BLaER1 (cell line): ENCODE data around the gene POLR3A.
A peak's percentile ranks its signal among the peaks of the same experiment; 100 is the strongest.
"Not testable (repeated sequence)": the region's sequence is repeated elsewhere in the genome, so short reads cannot be mapped to it uniquely, and the experiment has no call there.

Experiments
- H3K27ac ChIP-seq: shearing (Covaris generic); formaldehyde crosslinking; 2 replicates; pipeline ENCODE4 v1.8.1; 2022
- H3K27me3 ChIP-seq: shearing (Covaris generic); formaldehyde crosslinking; 2 replicates; pipeline ENCODE4 v1.8.1; 2022
- H3K36me3 ChIP-seq: shearing (Covaris generic); formaldehyde crosslinking; 2 replicates; pipeline ENCODE4 v1.8.1; 2022
- H3K4me1 ChIP-seq: shearing (Covaris generic); formaldehyde crosslinking; 2 replicates; pipeline ENCODE4 v1.8.1; 2022
- H3K4me2 ChIP-seq: shearing (Covaris generic); formaldehyde crosslinking; 2 replicates; pipeline ENCODE4 v1.8.1; 2022
- H3K4me3 ChIP-seq: shearing (Covaris generic); formaldehyde crosslinking; 2 replicates; pipeline ENCODE4 v1.8.1; 2022
- H3K9ac ChIP-seq: shearing (Covaris generic); formaldehyde crosslinking; 2 replicates; pipeline ENCODE4 v1.8.1; 2022
- H3K9me3 ChIP-seq: shearing (Covaris generic); formaldehyde crosslinking; 2 replicates; pipeline ENCODE4 v1.8.1; 2022
- H4K20me1 ChIP-seq: shearing (Covaris generic); formaldehyde crosslinking; 2 replicates; pipeline ENCODE4 v1.8.1; 2022
- Cebpa-rat ChIP-seq: shearing (Covaris generic); IDR thresholded peaks from 2 replicates; pipeline ENCODE4 v1.8.1; 2022

The POLR3A gene

GRCh38 chr10:78029269-78030226 lies at the start of gene POLR3A:
TSS of gene POLR3A (minus strand) at chr10:78029515. CDS start at chr10:78029407, 108 bp downstream.
- no peak for TF ChIP-seq Cebpa-rat
- H3K9ac ChIP-seq, result peak within 1 kb of the TSS; percentile 93
- H3K4me3 ChIP-seq, result peak within 1 kb of the TSS; percentile 88
- peaks cover 27% of the 10 kb centered on the region for H3K4me1 ChIP-seq
- H3K9me3 ChIP-seq, result no peaks in the 10 kb centered on the region
- H3K27me3 ChIP-seq, result no peaks in the 10 kb centered on the region
- H3K27ac ChIP-seq, result peak within 1 kb of the TSS; percentile 91
- peak within 1 kb of the TSS; percentile 91 for H3K4me2 ChIP-seq
- peaks cover 22% of the 10 kb centered on the region; the same call in 1 of the 2 replicates for H4K20me1 ChIP-seq
- peaks cover 30% of the 10 kb centered on the region for H3K36me3 ChIP-seq

DNA sequence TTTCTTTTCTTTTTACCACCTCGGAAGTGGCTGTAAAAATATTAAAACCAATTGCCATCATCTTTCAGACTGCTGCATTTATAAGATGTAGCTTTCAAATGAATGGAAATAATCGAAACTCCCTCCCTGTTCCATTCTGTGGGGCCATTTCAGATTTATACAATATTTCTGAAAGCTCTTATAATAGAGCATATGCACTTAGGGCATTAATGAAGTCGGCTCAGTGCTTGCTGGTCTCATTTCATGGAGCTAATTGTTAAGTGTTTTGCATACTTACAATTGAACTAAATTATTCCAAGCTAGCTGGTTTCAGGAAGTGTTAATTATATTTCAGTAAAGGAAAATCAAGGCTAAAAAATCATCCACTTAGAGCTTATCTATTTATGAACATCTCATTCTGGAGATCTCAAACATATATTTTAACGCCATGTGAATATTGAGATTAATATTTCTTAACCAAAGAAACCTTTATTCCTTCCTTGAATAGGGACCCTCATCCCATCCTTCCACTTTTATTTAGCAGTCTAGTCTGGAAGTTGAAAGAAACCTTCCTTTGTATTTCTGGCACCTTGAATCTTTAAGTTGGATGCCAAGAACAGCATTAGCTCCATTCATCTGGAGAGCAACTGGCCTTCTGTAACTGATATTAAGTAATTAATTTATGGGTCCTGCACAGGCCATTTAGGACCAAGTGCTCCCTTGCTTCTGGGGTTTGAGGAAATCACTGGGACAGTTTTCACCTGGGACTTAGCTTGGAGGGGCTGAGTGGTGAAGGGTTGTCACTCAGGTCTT lies 49.4 kb upstream of the POLR3A start:
- no peak overlapping the region for H3K4me2 ChIP-seq
- H3K4me1 ChIP-seq, result peaks cover 4% of the 10 kb centered on the region
- H3K27me3 ChIP-seq, result no peaks in the 10 kb centered on the region
- peaks cover 28% of the 10 kb centered on the region for H3K9me3 ChIP-seq
- H3K36me3 ChIP-seq, result no peaks in the 10 kb centered on the region
- H4K20me1 ChIP-seq, result no peaks in the 10 kb centered on the region
- no peak for TF ChIP-seq Cebpa-rat
- no peak overlapping the region for H3K27ac ChIP-seq
- H3K4me3 ChIP-seq, result no peak overlapping the region
- H3K9ac ChIP-seq, result no peak overlapping the region

DNA sequence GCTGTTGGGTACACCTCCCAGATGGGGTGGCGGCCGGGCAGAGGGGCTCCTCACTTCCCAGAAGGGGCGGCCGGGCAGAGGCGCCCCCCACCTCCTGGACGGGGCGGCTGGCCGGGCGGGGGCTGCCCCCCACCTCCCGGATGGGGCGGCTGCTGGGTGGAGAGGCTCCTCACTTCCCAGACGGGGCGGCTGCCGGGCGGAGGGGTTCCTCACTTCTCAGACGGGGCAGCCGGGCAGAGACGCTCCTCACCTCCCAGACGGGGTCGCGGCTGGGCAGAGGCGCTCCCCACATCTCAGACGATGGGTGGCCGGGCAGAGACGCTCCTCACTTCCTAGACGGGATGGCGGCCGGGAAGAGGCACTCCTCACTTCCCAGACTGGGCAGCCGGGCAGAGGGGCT lies 46.5 kb upstream of the POLR3A start:
- not testable (repeated sequence) for H3K27ac ChIP-seq, H4K20me1 ChIP-seq, H3K9ac ChIP-seq, H3K27me3 ChIP-seq, H3K4me3 ChIP-seq, H3K4me2 ChIP-seq, H3K36me3 ChIP-seq, H3K4me1 ChIP-seq
- peaks cover 28% of the 10 kb centered on the region for H3K9me3 ChIP-seq

GRCh38 chr10:78072504-78072903 lies 43.2 kb upstream of the POLR3A start:
- Histone ChIP-seq H3K27me3 (no peaks in the 10 kb centered on the region), H4K20me1 (no peaks in the 10 kb centered on the region), H3K4me3 (no peak overlapping the region), H3K4me1 (peaks cover 5% of the 10 kb centered on the region), H3K9ac (no peak overlapping the region), H3K4me2 (no peak overlapping the region), H3K9me3 (peaks cover 28% of the 10 kb centered on the region), H3K27ac (no peak overlapping the region), H3K36me3 (no peaks in the 10 kb centered on the region)
- TF ChIP-seq Cebpa-rat, result no peak

GRCh38 chr10:78071857-78072179 lies 42.5 kb upstream of the POLR3A start:
- Histone ChIP-seq H3K4me3 (no peak overlapping the region), H3K4me2 (no peak overlapping the region), H3K36me3 (no peaks in the 10 kb centered on the region), H3K27me3 (no peaks in the 10 kb centered on the region), H3K9me3 (peaks cover 23% of the 10 kb centered on the region), H3K27ac (no peak overlapping the region), H4K20me1 (no peaks in the 10 kb centered on the region), H3K4me1 (peaks cover 12% of the 10 kb centered on the region), H3K9ac (no peak overlapping the region)
- TF ChIP-seq Cebpa-rat, result no peak

- Histone ChIP-seq H3K4me2 (no peak overlapping the region), H3K27ac (no peak overlapping the region), H3K27me3 (no peaks in the 10 kb centered on the region), H4K20me1 (no peaks in the 10 kb centered on the region), H3K9me3 (peaks cover 19% of the 10 kb centered on the region), H3K9ac (no peak overlapping the region), H3K4me1 (peaks cover 17% of the 10 kb centered on the region), H3K4me3 (no peak overlapping the region), H3K36me3 (no peaks in the 10 kb centered on the region)
- TF ChIP-seq Cebpa-rat, result no peak
These were observed 42.0 kb upstream of the POLR3A start for GRCh38 chr10:78071140-78071856.

- Histone ChIP-seq H3K4me3 (no peak overlapping the region), H3K27me3 (no peaks in the 10 kb centered on the region), H3K9me3 (peaks cover 14% of the 10 kb centered on the region), H3K9ac (no peak overlapping the region), H4K20me1 (no peaks in the 10 kb centered on the region), H3K36me3 (no peaks in the 10 kb centered on the region), H3K4me1 (peaks cover 23% of the 10 kb centered on the region), H3K27ac (no peak overlapping the region), H3K4me2 (no peak overlapping the region)
- TF ChIP-seq Cebpa-rat, result no peak
These were observed 41.4 kb upstream of the POLR3A start for GRCh38 chr10:78070726-78071125.

DNA sequence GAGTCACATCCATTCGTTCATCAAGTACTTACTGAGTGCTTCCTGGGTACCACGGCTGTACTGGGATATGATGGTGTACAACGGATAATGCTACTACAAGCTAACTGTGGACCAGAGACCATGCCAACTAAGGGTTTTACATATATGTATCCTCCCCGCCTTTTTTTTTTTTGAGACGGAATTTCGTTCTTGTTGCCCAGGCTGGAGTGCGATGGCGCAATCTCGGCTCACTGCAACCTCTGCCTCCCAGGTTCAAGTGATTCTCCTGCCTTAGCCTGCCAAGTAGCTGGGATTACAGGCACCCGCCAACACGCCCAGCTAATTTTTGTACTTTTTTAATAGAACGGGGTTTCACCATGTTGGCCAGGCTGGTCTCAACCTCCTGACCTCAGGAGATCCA lies 40.7 kb upstream of the POLR3A start:
- not testable (repeated sequence) for H4K20me1 ChIP-seq, H3K4me2 ChIP-seq, H3K27me3 ChIP-seq, H3K27ac ChIP-seq, H3K4me3 ChIP-seq, H3K36me3 ChIP-seq, H3K9me3 ChIP-seq, H3K9ac ChIP-seq
- H3K4me1 ChIP-seq, result peaks cover 28% of the 10 kb centered on the region

DNA sequence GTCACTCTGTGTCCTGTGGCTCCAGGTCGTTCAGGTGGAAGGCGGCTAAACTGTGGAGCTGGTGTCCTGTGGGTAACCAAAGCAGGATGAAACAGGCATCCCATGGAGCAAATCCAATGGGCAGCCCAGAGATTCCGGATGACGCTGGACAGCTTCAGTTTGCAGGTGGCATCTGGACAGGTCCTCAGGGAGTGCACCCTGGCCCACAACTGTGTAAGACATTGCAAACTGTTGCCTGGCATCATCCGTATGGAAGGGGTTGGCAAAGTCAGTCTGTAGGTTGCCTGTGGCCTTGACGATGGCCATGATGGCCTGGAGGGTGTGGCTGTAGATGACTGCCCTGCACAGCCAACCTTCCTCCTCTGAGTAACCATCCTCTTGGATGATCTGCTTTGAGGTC lies 39.8 kb upstream of the POLR3A start:
- peaks cover 30% of the 10 kb centered on the region for H3K4me1 ChIP-seq
- no peaks in the 10 kb centered on the region for H4K20me1 ChIP-seq
- no peak overlapping the region for H3K9ac ChIP-seq
- H3K4me3 ChIP-seq, result no peak overlapping the region
- H3K36me3 ChIP-seq, result no peaks in the 10 kb centered on the region
- H3K27ac ChIP-seq, result no peak overlapping the region
- H3K27me3 ChIP-seq, result no peaks in the 10 kb centered on the region
- H3K4me2 ChIP-seq, result no peak overlapping the region
- TF ChIP-seq Cebpa-rat, result no peak
- H3K9me3 ChIP-seq, result no peaks in the 10 kb centered on the region
